Right renal pelvis (tissue), 4 donors: ENCODE measurements around the gene RASGRP2. TPM values are rescaled to one million over a fixed set of nuclear protein-coding genes. Genes with fewer than 3 reads are reported as not detected.

Experiments
- DNase-seq, 4 donors: peaks; one replicate each; pipeline ENCODE4 v3.0.0-alpha.2; 2013; ENCODE audit warnings: low read depth in 4 of 4, low spot score in 3 of 4, missing footprints in 1 of 4
- polyA plus RNA-seq, 4 donors: library from polyadenylated mRNA; unstranded; fragments of 120-200 nt; gene quantifications; one replicate each; pipeline ENCODE4 v1.2.1, GENCODE V29; 2013; ENCODE audit not compliant: insufficient read length in 4 of 4

RASGRP2 gene
- polyA plus RNA-seq, 4 donors, result 3.3 to 6.4 (median 5.4) TPM

DNA sequence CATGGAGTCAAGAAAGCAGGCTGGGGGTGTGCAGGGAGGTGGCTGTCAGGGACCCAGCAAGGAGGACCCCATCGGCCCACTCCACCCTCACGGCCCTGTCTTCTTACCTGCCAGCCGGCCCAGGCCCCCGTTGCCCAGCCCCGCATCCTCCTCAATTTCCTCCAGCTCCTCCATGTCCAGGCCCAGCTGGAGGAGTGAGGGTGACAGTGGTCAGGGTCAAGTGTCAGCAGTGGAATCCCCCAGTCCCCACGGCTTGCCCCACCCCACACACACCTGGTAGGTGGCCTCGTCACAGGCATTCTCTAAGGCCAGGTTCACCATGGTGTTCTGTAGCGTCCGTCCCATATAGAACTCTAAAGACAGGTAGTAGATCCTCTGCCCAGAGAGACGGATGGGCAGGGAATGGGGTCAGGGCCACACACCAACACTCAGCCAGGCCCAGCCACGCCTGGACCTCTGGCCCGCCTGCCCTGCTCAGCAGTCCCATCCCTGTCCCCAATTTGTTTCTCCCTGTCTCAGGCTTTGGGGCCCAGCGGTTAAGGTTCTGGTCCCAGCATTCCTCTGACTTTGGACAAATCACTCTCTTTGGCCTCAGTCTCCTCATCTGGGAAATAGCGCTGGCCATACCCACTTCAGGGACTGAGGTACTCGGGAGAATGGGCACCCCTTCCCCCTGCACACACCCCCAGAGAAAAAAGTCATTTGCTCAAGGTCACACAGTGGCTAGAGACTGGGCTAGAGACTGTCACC, 14.6 kb upstream of the RASGRP2 start:
- no peak for DNase-seq

DNA sequence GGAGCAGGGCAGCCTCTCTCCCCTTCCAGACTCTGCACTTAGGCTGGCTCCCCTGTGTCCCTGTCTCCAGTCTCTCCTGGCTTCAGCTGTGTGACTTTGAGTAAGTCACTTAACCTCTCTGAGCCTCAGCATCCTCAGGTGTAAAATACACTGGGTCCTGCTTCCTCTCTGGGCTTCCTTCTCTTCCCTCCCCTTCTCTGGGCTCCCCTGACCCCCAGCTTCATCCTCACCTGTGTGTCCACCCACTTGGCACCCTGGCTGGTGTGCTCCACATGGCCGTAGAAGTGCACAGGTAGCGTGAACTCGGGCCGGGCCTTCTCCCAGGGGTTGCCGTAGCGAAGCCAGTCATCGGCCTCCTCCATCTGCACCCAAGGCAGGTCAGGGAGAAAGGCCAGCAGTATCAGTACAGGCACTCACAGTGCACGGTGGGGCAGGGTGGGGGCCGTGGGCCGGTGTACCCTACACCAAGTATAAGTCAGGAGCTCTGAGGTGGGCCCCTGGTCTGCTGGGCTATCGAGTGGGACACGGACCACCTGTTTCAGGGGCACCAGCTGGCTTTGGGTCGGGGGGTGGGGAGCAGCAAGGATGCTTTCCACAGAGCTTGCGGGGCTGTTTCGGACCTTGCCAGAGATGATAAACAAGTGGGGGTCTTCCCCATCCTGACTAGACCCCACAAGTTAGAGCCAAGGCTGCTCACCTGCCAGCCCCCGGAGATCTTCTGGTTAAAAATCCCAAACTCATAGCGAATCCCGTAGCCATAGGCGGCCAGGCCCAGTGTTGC, 13.8 kb upstream of the RASGRP2 start:
- no peak for DNase-seq

DNA sequence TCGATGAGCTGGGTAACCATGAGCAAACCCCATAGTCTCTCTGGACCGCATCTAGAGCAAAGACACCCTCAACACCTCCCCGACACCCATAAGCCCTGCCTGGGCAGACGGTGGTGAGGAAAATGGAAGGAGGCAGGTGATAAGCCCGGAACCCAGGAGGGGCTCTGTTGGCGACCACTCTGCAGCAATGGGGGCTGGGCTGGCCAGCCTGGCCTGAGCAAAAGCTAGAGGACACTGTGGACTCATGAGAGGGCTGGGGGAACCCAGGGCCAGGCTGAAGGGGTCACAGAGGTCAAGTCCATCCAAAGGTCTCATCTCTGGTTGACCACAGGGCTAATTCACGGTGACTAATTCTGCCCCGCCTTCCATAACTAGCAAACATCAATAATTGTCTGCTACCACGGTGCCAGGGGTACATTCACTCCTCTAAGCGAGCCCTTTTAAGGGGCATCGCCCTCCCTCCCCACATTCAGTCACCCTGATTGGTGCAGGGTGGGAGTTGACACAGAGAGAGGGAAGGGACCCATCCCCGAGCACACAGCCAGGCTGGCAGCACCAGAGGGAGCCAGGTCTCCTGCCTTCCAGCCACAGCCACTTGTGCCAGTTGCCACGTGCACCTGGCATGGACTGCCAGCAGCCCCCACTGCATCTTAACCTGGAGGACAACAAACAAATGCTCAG, 11.9 kb upstream of the RASGRP2 start:
- DNase-seq, result no peak

DNA sequence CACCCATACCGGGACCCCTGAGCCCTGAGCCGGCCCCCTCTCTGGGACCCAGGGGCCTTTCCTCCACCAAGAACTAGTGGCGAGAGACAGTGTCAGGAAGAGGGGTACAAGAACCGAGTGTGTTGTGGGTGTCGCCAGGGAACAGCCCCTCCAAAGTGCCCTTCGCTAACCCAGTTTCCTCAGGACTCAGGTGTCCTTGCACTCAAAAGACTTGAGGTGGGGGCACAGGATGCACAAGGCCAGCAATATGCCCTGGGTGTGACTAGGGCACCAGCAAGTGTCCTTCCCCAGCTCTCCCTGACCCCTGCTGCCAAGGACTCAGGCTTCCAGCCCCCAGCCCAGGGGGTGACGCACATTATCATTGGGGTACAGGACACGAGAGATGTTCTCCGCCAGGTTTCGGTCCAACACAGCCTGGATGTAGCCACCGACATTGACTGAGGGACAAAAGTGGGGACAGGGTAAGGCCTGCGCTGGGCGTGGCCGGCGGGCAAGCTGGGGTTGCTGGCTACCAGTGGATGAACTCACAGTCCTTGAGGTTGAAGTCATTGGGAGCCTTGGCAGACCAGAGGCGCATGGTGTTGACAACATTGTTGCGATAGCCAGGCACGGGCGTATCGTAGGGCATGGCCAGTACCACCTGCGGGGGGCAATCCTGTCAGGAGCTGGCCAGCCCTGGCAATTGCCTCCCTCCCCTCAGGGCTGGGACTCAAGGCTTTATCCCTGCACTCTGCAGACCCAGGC, 11.1 kb upstream of the RASGRP2 start:
- DNase-seq, result no peak

DNA sequence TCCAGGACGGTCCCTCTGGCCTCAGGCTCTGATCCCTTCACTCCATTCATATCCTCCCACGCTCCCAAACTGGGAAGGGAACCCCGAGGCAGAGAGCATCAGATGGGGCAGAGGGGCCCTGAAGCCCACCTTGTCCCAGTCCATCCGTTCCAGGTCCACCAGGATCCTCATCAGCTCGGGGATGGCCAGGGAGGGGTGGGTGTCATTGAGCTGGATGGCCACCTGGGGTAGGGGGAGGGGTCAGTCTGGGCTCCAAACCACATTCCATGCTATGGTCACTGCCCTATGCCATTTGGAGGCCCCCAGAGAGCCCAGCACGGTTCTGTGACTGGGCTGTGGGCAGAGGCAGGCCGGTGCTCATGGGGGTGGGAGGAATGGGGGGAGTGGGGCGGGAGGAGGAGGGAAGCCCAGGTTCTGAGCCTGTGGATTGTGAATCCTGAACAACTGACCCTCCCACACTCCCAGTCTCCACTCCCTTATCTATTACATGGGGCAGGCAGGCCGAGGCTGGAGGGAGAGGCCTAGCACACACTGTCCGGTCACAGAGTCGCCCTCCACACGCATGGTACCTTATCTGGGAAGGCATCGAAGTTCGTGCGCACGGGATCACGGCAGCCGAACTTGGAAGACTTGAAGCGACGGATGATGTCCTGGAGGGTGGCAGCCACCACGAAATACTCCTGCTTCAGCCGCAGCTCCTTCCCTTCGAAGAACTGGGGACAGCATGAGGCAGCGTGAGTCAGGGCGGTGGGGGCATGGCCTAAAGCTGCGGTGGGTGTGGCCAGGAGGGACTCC, 10.4 kb upstream of the RASGRP2 start:
- no peak for DNase-seq

DNA sequence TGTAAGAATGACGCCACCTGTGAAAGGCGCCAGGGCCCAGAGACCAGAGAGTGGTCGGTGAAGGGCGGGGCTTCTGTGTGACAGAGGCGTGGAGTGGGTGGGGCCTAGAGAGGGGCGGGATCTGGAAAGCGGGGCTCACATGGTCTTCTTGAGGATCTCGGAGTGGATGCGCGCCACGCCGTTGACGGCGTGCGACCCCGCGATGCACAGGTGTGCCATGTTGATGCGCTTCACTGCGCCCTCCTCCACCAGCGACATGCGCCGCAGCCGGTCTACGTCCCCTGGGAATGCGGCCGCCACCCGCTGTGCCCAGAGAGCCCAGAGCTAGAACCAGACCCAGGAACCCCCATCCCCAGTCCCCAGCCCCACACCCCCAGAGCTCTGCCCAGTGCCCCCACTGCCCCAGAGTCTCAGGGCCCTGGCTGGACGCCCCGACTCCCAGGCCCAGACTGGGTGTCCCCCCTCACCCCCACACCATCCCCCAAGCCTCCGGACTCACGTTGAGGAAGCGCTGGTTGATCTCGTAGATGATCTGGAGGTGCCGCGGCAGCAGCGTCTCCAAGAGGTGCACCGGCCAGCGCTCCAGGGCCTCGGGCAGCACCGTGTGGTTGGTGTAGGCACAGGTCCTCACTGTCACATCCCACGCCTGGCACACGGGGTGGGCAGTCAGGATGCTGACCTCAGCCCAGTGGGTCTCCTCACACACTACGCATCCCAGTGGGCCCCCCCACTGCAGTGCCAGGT, 9.6 kb upstream of the RASGRP2 start:
- DNase-seq, result no peak

DNA sequence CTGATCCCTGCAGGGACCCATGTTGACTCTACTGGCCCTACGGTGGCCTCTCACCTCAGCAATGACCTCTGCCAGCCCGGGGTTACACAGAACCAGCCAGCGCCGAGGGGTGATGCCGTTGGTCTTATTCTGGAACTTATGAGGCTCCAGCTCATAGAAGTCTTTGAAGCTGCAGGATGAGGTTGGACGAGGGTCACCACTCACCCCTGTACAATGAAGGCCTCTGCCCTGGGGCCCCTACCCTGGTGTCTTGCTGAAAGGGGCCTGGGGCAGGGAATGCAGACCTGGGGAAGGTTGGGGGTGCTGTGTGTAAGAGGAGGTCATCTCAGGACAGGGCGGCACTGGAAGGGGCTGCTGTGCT, 9.1 kb upstream of the RASGRP2 start:
- no peak for DNase-seq

DNA sequence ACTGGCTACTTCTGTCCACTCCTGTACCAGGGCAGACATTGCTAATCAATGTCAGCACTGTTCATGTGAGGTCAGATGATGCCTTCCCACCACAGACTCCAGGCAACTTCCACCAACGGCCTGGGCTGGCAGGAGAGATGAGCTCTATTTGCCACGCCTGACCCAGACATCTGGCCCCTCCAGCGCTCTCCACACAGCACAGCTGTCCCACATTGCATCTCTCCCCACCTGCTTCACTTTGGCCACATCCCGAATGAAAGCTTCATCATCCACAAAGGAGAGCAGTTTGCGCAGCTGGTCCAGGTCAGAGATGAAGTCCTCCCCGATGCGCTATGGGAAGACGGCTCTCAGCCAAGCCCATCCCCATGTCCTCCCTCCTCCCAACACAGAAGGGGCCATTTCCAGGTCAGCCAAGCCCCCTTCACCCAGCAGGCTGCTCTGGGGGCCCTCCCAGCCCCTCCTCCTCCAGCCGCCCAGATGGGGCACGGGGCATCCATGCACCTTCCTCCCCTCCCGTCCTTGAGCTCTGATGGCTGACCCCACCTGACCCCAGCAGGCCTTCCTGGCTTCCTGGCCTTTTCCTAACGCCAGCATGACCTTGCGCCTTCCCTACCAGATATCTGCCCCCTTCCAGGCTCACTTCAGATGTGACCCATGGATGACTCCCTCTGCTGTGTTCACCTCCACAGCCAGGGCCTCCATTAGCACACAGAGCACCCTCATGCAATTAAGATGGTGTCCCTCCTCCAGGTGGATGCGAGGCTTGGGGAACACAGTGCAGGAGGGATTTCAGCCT, 8.4 kb upstream of the RASGRP2 start:
- no peak for DNase-seq

DNA sequence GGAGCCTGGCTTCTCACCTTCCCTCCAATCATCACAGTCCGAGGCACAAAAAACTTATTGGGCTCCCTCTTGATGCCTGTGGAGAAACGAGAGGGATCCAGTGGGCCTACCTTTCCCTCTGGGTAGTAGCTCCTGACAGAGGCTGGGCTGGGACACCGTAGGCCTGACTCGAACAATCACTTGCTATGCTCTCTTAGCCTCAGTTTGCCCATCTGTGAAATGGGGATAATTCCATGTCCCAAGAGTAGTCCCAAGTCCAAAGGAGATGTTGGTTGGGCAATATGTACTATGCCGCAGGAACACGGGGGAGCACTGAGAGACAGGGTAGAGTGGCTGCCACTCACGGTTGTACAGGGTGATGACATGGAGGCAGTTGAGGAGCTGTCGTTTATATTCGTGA, 7.6 kb upstream of the RASGRP2 start:
- DNase-seq, result no peak

DNA sequence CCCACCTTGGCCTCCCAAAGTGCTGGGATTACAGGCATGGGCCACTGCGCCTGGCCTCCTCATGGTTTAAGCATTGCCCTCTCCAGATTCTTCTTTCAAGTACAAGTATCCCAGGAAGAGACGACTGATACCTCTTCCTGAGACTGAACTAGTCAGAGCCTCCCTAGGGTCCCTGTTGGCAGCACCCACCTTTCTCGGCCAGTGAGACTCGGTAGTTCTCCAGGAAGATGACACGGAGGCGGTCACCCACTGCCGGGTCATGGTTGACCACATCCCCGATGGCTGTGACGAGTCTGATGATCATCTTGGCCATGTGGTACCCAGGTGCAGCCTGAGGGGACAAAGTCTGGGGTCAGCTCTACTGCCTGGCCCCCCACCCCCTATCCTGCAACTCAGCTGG, 7.2 kb upstream of the RASGRP2 start:
- DNase-seq, result no peak

DNA sequence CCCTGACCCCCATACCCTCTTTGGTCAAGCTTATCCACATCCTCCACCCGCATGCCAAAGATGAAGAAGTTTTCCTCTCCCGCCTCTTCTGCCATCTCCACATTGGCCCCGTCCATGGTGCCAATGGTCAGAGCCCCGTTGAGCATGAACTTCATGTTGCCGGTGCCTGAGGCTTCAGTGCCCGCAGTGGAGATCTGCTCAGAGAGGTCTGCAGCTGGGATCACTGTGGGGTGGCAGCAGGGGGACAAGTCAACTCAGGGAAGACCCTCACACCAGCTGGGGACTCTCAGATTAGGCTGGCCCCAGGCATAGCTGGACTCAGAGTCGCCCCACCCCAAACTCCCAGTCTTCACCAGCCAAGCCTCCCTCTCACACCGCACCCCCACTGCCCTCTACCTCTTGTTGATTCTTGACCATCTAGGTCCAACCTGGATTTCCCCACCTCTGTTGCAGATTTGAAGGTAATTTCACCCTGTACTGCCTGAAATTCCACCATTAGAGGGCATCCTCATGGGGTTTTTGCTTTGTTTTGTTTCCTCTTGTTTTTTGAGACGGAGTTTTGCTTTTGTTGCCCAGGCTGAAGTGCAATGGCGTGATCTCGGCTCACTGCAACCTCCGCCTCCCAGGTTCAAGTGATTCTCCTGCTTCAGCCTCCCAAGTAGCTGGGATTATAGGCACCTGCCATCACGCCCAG, 6.6 kb upstream of the RASGRP2 start:
- no peak for DNase-seq

DNA sequence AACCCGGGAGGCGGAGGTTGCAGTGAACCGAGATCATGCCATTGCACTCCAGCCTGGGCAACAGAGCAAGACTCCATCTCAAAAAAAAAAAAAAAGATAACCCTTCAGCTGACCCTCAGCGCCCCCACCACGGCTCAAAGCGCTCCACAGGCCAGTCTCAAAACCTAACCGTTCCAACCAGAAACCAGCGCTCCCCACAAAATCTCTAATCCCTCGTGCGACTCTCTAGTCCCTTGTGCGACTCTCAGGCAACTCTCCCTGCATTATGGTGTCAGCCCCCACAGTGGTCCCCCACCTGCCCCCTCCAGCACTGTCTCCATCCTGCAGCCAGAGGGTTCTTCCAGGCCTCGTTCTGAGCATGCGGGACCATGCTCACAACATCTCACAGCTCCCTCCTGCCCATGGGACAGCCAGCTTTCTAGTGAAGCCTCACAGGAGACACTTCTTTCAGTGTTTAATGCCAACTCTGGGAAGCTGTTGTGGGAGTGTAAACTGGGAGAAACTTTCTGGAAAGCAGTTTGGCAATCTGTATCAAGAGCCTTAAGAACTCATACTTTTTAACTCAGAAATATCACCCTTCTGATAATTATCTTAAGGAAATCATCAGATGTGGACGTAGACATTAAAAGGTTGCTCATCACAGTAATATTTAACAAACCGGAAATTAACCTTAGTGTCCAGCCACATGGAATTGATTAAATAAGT, 4.2 kb upstream of the RASGRP2 start:
- no peak for DNase-seq

DNA sequence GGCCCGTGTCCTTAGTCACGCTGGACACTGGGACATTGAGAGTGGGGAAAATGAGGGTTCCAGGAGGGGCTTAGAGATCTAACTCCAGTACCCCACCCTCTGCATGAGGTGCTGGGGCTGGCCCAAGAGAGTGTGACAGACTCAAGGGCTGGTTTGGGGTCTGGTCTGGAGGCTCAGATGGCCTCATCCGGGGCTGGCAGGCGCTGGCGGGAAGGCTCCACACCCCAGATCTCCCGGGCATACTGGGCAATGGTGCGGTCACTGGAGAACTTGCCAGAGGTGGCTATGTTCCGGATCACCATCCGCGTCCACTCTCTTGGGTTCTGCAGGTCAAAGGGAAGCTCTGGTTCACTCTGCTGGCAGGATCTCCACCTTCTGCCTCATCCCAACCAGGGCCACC, 2.5 kb upstream of the RASGRP2 start:
- no peak for DNase-seq

DNA sequence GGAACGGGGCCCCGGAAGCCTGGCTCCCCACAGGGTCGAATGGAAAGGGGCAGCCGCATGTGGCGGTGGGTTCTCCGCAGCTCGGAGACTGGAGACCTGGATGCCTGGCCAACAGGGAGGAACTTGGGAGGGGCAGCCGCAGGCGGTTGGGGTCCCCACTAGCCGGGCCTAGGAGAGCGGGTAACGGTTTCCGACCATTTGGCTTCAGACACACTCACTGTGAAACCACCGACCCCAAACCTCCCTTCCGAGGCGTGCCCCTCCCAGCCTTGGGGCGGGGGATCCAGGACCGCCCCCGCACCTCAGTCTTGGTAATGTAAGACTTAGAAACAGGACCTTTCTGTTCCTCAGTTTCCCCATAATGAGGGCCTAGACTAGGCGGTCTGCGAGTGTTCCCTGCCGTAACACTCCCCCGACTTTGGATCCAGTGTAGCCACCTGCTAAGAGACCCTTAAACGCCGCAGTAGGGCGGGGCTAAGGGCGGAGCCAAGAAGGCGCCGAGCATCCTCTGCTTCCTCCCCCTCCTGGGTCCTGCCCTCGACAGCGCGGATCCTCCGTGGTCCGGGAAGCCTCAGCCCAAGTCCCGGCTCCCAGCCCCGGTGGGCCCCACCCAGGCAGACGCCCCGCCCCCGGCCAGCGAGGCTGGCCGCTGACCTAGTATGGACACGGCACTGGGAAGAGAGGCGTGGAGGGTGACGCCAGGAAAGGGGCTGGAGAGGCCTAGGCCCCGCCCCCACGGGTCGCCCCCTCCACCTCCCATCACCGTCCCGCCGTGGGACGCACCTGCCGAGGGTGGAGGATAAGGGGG, 1.8 kb upstream of the RASGRP2 start:
- no peak for DNase-seq

DNA sequence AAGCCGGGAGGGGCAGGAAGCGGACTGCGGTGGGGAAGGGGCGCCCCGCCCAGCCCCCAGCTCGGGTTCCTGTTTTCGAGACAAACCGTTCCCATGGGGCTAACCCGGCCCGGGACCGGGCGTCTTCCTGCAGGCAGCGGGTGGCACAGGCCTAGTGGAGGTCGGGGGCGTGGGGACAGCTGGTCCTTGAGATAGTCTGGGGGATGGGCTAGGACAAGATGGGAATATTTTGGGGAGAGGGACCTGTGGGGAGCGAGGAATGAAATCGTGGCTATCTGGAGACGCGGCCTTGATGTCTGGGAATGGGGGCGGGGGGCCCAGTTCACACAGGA, 1.2 kb upstream of the RASGRP2 start:
- no peak for DNase-seq

DNA sequence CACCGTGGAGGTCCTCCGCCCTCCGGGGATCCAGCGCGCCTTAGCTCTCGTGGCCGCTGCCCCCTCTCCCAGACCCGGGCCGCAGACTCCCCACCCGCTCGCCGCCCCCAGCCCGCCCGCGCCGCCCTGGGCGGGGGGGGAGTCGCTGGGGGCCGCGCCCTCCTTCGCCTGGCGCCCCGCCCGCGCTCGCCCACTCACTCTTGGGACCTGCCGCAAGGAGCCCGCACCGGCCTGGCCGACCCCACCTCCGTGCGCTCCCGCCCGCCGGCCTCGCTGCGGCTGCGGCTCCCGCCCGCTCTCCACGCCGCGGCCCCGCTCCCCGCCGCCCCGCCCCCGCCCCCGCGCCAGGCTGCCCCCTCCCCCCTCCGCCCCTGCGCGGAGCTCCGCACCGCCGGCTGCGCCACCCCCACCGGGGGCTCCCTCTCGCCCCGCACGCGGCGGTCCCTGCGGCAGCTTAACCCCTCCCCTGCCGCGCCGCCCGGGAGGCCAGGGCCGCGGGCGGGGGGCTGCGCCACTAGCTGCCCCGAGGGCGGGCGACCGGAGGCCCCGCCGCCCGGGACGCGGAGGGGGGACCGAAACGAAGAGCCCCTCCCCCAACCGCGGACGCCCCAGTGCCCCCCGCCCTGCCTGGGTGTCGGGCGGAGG, 724 bp upstream of the RASGRP2 start:
- no peak for DNase-seq
